ENCODE measurements around the gene NTRK1. TPM values are rescaled to one million over a fixed set of nuclear protein-coding genes. Genes with fewer than 3 reads are reported as not detected.
A peak's percentile ranks its signal among the peaks of the same experiment; 100 is the strongest.

Gene NTRK1
- total RNA-seq, 2 experiments from 2014 or later: 13.7 to 13.9 TPM

DNA sequence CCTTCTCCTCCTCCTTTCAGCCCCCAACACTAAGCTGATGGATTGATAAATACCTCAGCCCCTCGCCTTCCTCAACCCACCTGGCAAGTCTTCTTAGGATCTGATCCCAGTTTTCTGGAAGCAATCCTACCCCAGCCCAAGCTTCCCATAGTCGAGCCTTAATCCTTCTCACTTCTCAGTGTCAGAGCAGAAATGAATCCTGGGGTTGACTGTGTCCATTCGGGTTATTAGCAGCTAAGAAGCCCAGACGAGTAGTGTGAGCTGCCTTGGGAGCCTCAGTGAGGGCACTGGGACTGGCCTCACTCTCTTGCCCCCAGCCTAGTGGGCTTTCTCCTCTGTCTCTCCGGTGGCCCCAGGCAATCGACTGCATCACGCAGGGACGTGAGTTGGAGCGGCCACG lies 20.4 kb downstream of the NTRK1 start:
- POLR2A ChIA-PET: no interaction called here
- H3K9me3 Mint-ChIP-seq: no peaks in the 10 kb centered on the region
- peaks cover 1% of the 10 kb centered on the region for H3K36me3 Mint-ChIP-seq
- no peak for ATAC-seq (ENCODE audit: low read depth)
- H3K27me3 Mint-ChIP-seq: peaks cover 6% of the 10 kb centered on the region
- no peaks in the 10 kb centered on the region for H3K4me1 Mint-ChIP-seq
- H3K27ac Mint-ChIP-seq: no peak overlapping the region
- DNase-seq: no peak
- H3K4me3 Mint-ChIP-seq: no peak overlapping the region

DNA sequence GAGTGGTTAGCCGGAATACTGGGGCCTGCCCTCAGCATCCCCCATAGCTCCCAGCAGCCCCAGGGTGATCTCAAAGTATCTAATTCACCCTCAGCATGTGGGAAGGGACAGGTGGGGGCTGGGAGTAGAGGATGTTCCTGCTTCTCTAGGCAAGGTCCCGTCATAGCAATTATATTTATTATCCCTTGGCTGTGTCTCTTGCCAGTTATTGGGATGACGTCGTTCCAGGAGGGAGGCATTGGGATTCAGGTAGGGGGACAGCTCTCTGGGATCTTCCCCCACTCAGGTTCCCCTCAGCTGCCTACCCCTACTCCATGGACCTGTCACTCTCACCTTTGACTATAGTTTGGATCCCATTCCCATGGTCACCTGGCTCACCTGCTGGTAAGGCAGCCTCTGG lies 21.0 kb downstream of the NTRK1 start:
- Mint-ChIP-seq H3K36me3 (no peaks in the 10 kb centered on the region), H3K9me3 (no peaks in the 10 kb centered on the region), H3K4me3 (no peak overlapping the region), H3K27ac (no peak overlapping the region), H3K4me1 (no peaks in the 10 kb centered on the region), H3K27me3 (peaks cover 6% of the 10 kb centered on the region)
- DNase-seq (no peak), ATAC-seq (ENCODE audit: low read depth) (no peak)
- POLR2A ChIA-PET: no interaction called here

DNA sequence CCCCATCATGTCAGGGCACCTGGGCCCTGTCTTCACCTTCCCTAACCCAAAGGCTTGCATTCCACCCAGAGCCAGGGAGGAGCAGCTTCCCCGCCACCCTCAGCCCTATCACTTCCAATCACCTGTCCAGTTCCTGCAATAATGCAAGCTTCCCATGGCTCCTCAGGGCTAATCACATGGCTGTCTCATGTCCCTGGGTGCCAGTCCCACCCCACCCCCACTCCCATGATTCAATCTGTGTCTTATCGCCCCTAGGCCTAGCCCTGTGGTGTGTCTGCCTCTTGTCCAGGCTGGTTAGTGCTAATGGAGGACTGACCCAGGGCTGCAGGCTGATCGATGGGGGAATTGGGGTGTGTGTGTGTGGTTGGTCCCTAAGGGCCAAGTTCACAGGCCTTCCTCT lies 21.9 kb downstream of the NTRK1 start:
- H3K27ac Mint-ChIP-seq: no peak overlapping the region
- no peak for ATAC-seq (ENCODE audit: low read depth)

DNA sequence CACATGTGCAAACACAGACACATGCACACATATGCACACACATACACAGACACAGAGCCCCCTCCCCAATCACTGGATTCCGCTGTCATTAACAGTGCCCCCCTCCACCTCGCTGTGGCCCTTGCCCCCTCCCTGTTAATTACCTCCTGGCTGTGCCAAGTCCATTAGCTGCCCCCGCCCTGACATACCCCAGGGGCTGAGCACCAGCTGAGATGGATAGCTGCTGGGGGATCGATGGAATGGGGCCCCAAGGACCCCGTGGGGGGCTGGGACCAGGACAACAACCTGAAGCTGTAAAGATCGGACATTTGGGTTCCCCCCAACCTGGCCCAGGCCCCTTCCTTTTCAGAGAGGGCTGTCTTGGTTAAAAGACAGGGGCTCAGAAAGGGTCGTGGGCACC lies 23.3 kb downstream of the NTRK1 start:
- no peaks in the 10 kb centered on the region for H3K9me3 Mint-ChIP-seq
- DNase-seq: no peak
- H3K27ac Mint-ChIP-seq: no peak overlapping the region
- H3K36me3 Mint-ChIP-seq: no peaks in the 10 kb centered on the region
- no peaks in the 10 kb centered on the region for H3K4me1 Mint-ChIP-seq
- H3K4me3 Mint-ChIP-seq: no peak overlapping the region
- POLR2A ChIA-PET: no interaction called here
- ATAC-seq (ENCODE audit: low read depth): no peak
- peaks cover 5% of the 10 kb centered on the region for H3K27me3 Mint-ChIP-seq

More for the DNA sequence above, 21.9 kb downstream of the NTRK1 start:
- no peaks in the 10 kb centered on the region for H3K4me1 Mint-ChIP-seq
- H3K27me3 Mint-ChIP-seq: peaks cover 8% of the 10 kb centered on the region
- POLR2A ChIA-PET: no interaction called here
- no peaks in the 10 kb centered on the region for H3K9me3 Mint-ChIP-seq
- DNase-seq: no peak
- H3K4me3 Mint-ChIP-seq: no peak overlapping the region
- H3K36me3 Mint-ChIP-seq: no peaks in the 10 kb centered on the region

DNA sequence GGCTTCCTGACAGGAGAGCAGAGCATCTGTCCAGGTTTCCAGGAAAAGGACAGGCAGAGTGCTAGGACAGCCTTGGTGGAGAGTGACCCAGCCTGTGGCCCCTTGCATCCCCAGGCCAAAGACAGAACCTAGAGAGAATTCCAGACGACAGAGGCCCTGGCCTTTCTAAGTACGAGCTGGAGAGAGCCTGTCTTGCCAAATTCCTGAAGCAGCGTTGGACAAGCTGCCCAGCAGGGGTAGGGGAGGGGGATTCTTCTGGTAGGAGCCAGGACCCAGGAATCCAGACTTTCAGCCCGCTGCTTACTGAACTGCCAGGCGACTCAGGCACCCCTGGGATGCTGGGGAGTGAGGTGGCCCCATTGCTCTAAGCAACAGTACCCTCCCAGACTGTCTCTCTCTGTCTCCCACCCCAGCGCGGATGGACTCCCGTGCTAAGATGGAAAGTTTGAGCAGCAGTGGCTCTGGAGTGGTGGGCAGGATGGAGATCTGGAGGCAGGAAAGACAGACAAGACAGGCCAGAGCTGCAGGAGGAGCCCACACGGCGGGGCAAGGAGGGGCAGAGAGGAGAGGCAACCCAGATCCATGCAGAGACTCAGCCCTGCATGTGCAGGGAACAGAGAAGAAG lies 24.0 kb downstream of the NTRK1 start:
- no peak for DNase-seq
- H3K27me3 Mint-ChIP-seq: peaks cover 5% of the 10 kb centered on the region
- no peak overlapping the region for H3K27ac Mint-ChIP-seq
- H3K9me3 Mint-ChIP-seq: no peaks in the 10 kb centered on the region
- no peak overlapping the region for H3K4me3 Mint-ChIP-seq
- H3K4me1 Mint-ChIP-seq: no peaks in the 10 kb centered on the region
- POLR2A ChIA-PET: no interaction called here
- ATAC-seq (ENCODE audit: low read depth): no peak
- no peaks in the 10 kb centered on the region for H3K36me3 Mint-ChIP-seq

DNA sequence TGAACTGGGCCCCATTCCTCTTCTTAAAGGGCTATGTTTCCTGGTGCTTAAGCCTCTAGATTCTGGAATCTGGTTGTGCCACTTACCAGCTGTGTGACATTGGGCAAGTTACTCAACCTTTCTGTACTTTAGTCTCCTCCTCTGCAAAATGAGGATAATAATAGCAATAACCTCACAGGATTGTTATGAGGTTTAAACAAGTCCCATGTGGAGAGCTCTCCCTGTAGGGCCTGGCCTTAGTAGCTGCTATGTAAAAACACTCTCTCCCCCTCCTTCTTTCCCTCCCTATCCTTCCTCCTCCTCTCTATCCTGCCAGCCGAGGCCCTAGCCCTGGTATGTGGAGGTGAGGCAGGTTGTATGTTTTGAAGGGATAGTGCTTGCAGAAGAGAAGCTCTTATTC lies 24.6 kb downstream of the NTRK1 start:
- H3K27ac Mint-ChIP-seq: no peak overlapping the region
- no peaks in the 10 kb centered on the region for H3K36me3 Mint-ChIP-seq
- H3K9me3 Mint-ChIP-seq: no peaks in the 10 kb centered on the region
- peaks cover 3% of the 10 kb centered on the region for H3K4me1 Mint-ChIP-seq
- peaks cover 8% of the 10 kb centered on the region for H3K27me3 Mint-ChIP-seq
- no peak for ATAC-seq (ENCODE audit: low read depth)
- no peak overlapping the region for H3K4me3 Mint-ChIP-seq
- no peak for DNase-seq
- POLR2A ChIA-PET: no interaction called here

DNA sequence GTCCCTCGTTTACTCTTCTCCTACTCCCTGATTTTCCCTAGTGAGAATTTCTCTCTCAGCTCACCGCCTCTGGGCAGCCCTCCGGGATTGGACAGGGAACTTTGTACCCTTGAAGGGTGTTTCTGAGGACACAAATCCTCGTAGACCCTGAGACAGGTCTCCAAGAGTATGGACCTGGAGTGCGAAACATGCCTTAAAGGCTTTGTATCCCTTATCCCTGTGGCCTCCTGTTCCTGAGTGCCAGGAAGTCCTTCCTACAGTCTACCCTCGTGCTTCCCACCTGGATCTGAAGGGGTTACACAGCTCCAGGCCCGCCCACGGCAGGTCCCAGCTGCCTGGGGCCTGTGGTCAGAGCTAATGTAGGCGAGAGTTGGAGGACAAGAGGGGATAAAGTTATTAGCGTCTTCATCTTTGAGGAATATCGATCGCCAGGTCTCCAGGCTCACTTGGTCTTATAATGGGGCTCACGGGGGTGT lies 25.3 kb downstream of the NTRK1 start:
- H3K27me3 Mint-ChIP-seq: peaks cover 14% of the 10 kb centered on the region

DNA sequence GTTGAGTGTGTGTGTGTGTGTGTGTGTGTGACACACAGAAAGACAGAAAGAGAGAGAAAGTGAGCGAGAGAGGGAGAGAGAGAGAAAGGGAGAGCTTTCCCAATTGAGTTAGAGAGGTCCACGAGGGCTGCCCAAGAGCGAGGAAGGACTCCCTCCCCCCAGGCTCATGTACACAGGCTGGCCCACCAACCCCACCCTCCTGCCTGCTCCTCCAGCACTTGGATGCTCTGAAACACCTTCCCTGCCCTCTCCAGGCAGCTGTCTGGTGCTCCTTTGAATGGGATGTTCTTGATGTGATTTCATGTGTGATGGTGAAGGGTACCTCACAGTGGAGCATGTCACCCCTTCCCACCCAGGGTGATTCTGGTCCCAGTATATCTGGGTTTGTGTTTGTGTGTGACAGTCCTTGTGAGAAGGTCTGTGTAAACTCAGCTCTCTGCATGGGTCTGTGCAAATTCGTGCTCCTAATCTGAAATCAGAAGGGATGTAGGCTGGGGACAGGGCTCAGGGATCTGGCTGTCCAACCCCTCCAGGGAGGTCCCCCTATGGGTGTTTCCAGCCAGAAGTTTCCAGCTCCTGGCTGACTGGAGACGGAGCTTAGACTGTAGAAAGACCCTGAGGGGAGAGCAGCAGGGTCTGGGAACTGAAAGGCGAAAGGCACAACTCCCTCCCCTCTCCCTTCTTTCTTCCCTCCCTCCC lies 26.1 kb downstream of the NTRK1 start:
- H3K27me3 Mint-ChIP-seq: peaks cover 21% of the 10 kb centered on the region
- H3K4me1 Mint-ChIP-seq: peaks cover 5% of the 10 kb centered on the region
- H3K27ac Mint-ChIP-seq: peak overlapping the region; percentile 32
- ATAC-seq (ENCODE audit: low read depth) (no peak), DNase-seq (no peak)
- POLR2A ChIA-PET: interaction anchor here (1.1 to 1.4 kb wide), 2 partner anchors 15 to 38 kb away, joined by 3 read pairs; no protein-coding TSS in a partner anchor
- H3K4me3 Mint-ChIP-seq: no peak overlapping the region
- no peaks in the 10 kb centered on the region for H3K36me3 Mint-ChIP-seq
- no peaks in the 10 kb centered on the region for H3K9me3 Mint-ChIP-seq

More for the DNA sequence above, 25.3 kb downstream of the NTRK1 start:
- DNase-seq: no peak
- Mint-ChIP-seq H3K4me3 (no peak overlapping the region), H3K27ac (no peak overlapping the region), H3K36me3 (no peaks in the 10 kb centered on the region), H3K9me3 (no peaks in the 10 kb centered on the region), H3K4me1 (peaks cover 5% of the 10 kb centered on the region)
- no peak for ATAC-seq (ENCODE audit: low read depth)
- POLR2A ChIA-PET: no interaction called here

DNA sequence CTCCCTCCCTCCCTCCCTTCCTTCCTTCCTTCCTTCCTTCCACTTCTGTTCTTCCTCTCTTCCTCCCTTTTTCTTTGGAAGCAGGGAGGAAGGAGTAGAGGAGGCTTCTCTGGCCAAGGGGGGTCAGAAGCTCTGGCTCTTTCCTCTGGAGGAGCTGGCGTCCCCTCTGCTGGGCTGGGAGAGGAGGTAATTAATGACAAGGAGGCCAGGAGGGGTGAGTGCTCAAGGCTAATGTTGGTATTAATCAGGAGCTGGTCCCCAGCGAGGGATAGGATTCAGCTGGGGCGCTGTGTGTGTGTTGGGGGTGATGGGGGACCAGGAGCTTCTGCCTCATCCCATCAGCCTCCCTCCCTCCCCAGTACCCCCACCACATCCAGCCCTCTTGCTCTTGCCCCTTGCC lies 26.7 kb downstream of the NTRK1 start:
- DNase-seq: no peak
- POLR2A ChIA-PET: interaction anchor here (1.1 to 1.4 kb wide), 2 partner anchors 15 to 39 kb away, joined by 3 read pairs; no protein-coding TSS in a partner anchor
- Mint-ChIP-seq H3K4me3 (no peak overlapping the region), H3K27ac (no peak overlapping the region), H3K27me3 (peaks cover 26% of the 10 kb centered on the region), H3K4me1 (peaks cover 9% of the 10 kb centered on the region), H3K9me3 (no peaks in the 10 kb centered on the region), H3K36me3 (no peaks in the 10 kb centered on the region)
- ATAC-seq (ENCODE audit: low read depth): no peak

DNA sequence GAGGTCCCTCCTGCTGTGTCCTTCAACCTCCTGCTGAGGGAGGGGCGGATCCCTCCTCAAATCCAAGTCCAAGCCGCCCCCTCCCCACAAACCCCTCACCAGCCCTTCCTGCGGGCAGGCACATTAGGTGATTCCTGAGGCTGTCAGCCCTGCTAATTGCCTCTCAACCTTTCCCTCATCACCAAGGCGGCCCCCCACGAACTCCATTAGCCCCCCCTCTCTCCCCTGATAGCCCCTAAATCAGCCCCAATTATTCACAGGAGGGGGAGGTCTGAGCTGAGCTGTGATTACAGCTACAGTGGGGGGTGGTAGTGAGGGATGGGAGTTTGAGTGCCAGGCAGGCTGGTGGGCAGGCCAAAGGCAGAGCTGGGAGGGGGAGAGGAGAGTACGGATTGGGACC lies 27.1 kb downstream of the NTRK1 start:
- Mint-ChIP-seq H3K9me3 (no peaks in the 10 kb centered on the region), H3K27me3 (peaks cover 28% of the 10 kb centered on the region), H3K4me3 (no peak overlapping the region), H3K27ac (no peak overlapping the region), H3K36me3 (no peaks in the 10 kb centered on the region), H3K4me1 (peaks cover 12% of the 10 kb centered on the region)
- ATAC-seq (ENCODE audit: low read depth) (no peak), DNase-seq (no peak)
- POLR2A ChIA-PET: interaction anchor here (0.7 to 1.4 kb wide), 3 partner anchors 14 to 49 kb away, joined by 3 read pairs; no protein-coding TSS in a partner anchor

DNA sequence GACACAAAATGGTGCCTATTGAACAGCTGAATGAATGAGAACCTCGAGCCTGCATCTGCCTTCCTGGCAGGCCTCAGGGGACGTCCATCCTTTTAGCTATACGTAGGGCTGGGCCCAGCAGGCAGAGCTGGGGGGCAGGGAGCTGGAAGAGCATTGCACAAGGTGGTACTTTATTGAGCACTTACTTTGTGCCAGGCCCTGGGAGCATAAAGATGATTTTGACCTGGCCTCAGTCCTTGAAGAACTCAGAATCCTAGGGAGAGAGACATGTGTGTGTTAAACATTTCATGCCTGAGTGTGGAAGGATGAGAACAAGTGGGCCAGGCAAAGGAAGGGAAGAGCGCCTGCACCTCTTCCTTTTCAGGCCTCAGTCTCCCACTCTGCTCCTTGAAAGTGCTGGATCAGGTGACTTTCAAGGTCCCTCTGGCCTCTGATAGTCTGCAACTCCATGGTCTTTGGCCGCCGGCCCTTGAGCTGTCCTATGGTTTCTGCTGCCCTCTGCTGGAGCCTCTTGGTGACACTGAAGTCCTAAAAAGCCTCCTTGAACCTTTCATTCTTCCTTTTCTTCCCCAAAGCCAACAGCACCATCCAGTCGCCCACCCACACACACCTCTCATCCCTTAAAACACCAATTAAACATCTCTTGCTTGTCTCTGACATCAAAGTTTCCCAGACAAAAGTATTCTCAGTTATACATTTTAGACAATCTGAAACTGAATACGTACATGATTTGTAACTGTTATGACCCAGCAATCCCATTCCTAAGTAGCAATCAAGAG lies 29.3 kb downstream of the NTRK1 start:
- Mint-ChIP-seq H3K4me3 (no peak overlapping the region), H3K27me3 (peaks cover 43% of the 10 kb centered on the region), H3K9me3 (no peaks in the 10 kb centered on the region), H3K4me1 (peaks cover 15% of the 10 kb centered on the region), H3K36me3 (no peaks in the 10 kb centered on the region), H3K27ac (no peak overlapping the region)
- DNase-seq (peak; percentile 65), ATAC-seq (ENCODE audit: low read depth) (no peak)
- POLR2A ChIA-PET: interaction anchor here (0.9 to 4.5 kb wide), 3 partner anchors 30 to 138 kb away, joined by 3 to 20 read pairs (median 5); partner anchors contain the start of genes HDGF and NTRK1

DNA sequence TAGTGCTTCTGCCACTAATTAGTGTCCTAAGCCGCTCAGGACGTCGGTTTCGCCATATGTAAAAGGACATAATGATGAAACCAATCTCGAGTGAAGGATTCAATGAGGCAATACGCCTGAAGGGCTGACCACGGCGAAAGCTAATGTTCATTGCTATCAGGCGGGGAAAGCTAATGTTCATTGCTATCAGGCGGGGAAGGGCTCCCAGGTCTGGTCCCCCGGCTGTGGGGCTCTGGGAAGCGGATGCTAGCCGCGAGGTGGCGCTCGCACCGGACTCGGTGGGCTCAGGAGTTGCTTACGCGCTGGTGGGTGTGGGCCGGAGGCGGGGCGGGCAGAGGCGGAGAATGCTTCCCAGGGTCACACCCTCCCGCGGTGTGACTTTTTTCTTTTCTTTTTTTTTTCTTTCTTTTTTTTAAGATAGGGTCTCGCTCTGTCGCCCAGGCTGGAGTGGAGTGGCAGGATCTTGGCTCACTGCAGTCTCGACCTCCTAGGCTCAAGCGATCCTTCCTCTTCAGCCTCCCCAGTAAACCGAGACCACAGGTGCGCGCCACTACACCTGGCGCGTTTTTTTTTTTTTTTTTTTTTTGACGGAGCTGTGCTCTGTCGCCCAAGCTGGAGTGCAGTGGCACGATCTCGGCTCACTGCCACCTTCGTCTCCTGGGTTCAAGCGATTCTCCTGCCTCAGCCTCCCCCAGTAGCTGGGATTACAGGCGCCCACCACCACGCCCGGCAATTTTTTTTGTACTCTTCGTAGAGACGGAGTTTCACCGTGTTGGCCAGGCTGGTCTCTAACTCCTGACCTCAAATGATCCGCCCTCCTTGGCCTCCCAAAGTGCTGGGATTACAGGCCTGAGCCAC lies 31.8 kb downstream of the NTRK1 start:
- H3K27me3 Mint-ChIP-seq: peaks cover 49% of the 10 kb centered on the region
- ATAC-seq (ENCODE audit: low read depth) (peak; percentile 97), DNase-seq (peak; percentile 93)
- POLR2A ChIA-PET: interaction anchor here (0.5 to 4.5 kb wide), 4 partner anchors 29 to 164 kb away, joined by 3 to 20 read pairs (median 4); partner anchors contain the start of genes ISG20L2, METTL25B and NTRK1
- peak overlapping the region; percentile 76 for H3K4me3 Mint-ChIP-seq
- H3K9me3 Mint-ChIP-seq: no peaks in the 10 kb centered on the region
- peaks cover 15% of the 10 kb centered on the region for H3K4me1 Mint-ChIP-seq
- no peak overlapping the region for H3K27ac Mint-ChIP-seq
- no peaks in the 10 kb centered on the region for H3K36me3 Mint-ChIP-seq

All from activated naive CD8-positive, alpha-beta T cell treated with anti-CD3 and anti-CD28 coated beads, Interleukin-2, amount 10 ng/mL, durations not matched to agents 7 days and 5 days (primary cell).